Fibroblast of upper back skin (primary cell): ENCODE data around the gene GTSE1.

Experiments used
- DNase-seq: peaks from one replicate; pipeline ENCODE4 v3.0.0-alpha.2; 2013

The GTSE1 gene

DNA sequence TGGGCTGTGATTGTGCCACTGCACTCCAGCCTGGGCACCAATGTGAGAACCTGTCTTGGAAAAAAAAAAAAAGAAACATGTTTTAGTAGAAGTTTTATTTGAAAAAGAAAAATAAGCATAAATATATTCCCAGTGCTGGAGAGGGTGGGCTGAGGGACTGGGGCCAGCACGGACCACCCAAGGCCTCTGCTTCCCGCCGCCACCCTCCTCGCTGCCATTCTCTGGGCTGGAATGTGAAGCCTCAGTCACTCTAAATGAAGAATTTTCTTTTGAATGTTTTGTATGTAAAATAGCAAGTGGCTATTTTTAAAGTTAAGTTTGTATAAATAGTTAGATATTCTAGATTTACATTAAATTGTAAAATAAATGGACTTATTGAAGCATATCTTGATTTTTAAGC lies 33.8 kb downstream of the GTSE1 start:
- DNase-seq: no peak

DNA sequence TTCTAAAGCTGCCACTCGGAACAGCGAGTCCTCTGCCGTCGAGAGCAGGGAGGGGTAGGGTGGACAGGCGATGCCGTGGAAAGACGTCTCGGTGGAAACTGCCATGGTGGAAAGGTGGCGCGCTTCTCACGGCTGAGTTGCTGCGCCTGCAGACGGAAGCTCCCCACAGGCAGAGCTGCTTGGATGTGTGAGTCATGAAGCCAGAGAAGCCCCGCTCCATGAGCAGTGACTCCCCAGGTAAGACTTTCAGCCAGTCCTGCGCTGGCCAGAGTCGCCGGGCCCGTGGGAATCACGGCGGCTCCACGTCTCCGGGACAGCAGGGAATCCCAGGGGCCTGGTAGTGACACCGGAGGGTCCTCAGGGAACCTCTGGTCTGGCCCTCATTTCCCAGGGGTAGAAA lies 34.8 kb downstream of the GTSE1 start:
- no peak for DNase-seq

DNA sequence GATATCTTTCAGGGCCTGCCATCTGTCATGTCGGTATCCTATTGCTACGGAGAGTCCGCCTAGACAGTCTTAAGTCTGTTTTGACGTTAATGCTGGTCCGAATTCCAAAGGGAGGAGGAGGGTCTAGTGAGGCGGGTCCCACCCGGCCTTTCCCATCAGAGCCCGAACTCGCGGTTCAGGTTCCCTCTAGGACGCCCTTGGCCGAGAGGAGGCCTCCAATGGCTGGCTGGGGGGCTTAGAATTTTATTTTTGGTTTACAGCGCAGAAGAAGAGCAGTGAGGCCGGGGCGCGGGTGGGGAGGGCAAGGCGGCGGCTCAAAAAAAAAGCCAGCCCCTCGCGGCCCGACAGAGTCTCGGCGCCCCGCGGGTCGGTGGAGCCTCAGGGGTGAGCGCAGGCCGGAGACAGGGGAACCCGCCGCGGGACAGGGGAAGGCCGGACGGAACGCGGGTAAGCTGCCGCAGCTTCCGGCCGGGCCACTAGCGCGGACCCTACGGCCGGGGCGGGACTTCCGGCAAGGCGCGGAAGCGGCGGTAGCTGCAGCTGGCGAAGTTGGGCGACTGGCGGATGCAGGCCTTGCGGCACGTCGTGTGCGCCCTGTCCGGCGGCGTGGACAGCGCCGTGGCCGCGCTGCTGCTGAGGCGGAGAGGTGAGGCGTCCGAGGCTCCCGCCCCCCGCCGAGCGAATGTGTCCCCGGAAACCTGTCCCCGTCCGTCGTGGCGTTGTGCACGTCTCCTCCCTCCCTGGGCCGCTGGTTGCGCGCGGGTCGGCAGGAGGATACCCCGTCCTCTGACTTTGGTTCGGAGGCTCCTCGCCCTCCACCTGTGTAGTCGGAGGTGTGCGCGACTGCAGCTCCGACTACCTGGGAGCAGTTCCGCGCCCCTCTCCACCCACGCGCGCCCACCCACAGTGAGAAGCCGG lies 38.8 kb downstream of the GTSE1 start, which contains the start of gene TRMU:
Gene TRMU, plus strand, starts transcription at position 514 of the 918 bp plus-strand sequence. Its CDS starts 51 bp downstream, at position 565.
- DNase-seq: peak; percentile 81

DNA sequence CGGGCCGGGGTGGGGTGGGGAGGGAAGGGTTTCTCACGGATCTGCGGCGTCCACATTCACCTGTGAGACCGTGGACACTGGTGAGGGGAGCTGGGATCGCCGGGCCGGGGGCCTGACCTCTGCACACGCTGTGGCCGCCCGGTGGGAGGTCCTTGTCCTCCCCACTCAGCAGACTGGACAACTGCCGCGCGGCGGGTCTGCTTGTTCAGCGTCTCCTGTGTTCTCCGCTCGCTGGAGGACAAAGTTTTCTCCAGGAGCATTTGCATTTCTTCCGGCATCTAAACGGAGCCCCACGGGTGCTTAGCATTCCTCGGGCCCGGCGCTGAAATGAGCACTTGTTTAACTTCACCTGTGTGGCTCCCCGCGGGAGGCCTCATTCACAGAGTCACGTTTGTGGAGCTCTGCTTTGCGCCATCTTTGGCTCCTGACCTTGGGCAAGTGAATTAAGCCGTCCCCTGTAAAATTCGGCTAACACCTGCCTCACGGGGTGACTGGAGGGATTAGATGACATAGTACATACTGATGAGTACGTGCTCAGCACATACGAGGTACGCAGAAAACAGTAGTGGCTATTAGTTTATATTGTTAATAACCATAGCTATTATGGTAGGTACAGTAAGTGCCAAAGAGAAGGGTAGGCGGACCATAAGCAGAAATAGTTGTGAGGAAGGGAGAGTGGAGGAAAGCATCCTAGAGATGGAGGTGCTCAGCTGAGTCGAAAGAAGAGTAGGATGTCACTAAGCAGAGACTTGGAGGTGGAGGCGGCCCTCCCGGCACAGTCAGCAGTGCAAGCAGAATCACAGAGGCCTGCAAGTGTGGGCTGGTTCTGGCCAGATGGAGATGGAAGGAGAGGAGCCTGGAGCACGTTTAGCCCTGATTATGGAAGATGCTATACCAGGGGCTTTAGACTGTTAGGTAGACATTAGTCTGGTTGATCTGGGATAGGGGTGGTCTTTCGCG lies 39.7 kb downstream of the GTSE1 start:
- no peak for DNase-seq

DNA sequence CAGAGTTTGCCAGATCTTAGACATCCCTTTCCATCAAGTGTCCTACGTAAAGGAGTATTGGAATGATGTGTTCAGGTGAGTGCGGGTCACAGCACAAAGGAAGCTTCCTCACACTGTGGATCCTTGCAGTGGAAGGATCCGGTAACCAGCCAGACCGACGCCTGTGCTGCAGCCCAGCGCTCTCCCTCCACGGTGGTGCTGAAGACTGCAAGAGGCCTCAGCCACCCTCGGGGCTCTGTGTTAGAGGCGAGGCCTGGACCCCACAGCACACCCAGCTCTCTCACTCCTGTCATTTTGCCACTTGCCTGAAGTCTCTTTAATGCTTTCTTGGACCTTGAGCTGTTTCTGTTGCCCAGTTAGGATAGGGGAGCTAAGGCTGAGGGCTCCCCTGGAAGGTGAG lies 41.2 kb downstream of the GTSE1 start:
- DNase-seq: no peak

DNA sequence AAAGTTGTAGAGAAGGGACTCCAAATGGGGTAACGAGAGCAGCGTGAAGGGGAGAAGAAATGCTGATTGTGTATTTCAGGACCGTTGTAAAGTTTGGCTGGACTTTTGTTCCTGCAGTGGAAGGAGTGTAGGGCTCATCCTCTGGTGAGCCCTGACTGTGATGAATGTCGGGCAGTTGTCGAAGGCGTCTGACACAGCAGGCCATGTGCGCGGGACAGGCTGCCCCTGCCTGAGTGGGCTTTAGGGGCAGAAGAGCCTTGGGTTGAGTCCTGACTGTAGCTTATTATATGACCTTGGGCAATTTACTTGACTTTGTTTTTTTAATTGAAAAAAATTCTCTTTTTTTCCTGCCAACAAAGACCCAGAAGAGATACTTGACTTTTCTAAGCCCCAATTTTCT lies 42.0 kb downstream of the GTSE1 start:
- DNase-seq: no peak

DNA sequence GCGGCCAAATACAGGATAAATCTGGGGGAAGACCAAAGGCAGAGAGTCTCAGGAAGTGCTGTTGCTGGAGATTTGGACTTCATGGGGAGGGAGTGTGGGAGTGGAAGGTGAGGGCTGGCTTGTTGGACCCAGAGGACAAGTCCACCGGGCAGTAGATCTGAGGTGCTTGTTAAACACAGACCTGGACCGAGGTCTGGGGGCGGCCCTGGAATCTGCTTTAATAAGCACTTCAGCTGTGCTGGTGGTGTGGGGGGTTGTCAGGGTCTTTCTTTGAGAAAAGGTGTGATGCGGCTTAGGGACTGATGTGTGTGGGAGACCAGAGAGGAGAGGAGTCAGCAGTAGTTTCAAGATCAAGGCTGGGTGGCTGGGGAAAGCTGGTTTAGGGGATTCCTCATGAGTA lies 43.3 kb downstream of the GTSE1 start:
- no peak for DNase-seq

DNA sequence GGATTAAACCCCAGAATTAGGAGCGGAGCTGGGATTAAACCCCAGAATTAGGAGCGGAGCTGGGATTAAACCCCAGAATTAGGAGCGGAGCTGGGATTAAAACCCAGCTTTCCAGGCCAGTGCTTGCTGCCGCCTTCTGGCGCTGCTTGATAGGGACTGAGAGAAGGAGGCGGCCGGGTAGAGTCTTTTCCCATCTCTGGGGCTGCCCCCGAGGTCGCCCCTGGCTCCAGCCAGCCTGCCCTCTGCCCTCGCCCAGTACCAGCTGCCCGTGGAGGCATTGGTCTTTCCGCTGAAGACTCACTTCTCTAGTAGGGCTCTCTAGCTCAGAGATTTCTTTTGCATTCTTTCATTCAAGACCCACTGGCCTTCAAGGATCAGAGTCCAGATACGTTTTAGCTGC lies 44.0 kb downstream of the GTSE1 start:
- DNase-seq: no peak

DNA sequence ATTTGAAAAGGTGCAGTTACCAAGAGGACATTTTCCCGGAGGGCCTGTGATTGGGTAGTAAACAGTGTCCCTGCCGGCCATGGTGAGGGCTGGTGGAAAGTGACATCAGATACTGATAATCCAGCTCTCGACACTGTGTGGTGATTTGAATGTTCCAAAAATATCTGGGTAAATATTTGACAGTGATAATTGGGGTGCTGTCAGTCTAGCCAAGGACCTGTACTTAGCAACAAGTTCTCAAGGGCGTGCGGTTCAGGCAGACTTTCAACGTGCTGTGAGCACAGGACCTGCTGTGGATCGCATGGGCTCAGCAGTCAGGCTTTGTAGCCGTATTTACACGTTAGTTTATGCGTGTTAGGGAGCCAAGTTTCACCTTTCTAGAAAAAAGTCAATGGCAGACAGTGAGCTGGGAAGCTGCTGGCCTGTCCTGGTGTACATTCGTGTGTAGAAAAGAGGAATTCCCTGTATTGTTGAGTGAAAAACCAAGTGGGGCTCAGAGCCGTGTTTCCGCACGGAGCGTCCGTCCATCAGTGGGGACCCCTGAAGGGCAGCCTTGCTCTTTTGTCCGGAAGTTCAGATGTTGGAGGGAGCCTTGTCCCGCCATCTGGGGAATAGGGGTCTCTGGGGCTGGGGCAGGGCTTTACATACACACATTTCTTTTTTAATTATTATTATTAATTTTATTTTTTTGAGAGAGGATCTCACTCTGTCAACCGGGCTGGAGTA lies 50.2 kb downstream of the GTSE1 start:
- DNase-seq: no peak

DNA sequence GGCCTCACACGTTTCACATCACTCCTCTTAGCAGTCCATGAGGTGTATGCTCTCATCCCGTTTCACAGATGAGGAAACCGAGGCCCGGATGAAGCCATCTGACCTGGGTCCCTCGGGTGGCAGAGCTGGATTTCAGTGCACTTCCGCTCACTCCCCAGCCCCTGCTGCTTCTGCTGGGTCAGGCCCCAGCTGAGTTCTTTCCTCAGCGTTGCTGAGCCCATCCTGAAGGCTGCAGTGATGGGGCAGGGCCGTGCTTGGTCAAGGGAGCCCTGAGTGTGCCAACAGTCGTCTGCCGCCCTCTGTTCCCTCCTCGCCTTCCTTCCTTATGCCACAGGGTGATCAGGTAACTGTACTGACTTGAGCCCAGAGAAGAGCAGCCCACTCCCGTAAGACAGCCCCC lies 51.0 kb downstream of the GTSE1 start:
- DNase-seq: no peak

DNA sequence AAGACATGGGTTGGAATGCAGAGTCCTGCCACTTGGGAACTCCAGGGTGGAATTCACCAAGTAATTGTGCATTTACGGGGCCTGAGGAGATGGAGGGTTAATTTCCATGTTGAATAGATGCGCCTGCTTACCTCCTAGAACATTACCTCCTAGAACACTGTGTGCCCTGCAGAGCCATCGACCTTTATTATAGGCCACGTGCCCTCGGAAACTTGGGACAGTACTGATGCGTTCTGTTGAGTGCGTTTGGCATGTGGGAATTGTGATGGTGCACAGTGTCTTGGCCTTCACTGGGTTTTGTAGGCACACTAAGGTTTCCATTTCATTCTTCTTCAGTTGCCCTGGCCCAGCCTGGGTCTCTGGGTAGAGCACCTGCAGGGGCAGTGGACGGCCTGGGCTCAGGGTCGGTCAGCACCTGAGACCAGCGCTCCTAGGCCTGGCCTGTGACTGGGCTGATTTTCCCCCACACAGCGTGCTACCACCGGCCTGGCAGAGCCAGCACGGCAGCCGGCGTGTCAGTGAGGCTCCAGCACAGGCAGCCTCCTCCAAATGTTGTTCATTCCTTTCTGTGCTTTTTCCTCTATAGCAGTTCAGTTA lies 51.5 kb downstream of the GTSE1 start:
- DNase-seq: no peak

DNA sequence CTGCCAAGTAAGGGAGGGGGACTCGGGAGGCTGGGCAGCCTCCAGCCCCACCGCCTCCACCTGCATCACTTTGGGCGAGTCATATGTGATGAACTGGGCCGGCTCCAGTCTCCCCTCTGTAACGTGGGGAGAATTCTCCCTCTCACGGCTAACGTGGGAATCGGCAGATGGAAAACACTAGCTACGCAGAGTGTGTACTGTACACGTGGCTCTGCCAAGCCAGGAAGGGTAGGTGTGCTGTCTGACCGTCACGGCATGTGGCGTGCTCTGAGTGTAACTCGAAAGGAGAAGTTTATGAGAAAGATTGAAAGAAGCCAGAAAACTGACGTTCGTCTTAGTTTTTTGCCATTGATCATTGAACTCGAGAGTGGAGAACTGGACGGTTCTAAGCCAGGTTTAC lies 52.6 kb downstream of the GTSE1 start:
- DNase-seq: no peak

DNA sequence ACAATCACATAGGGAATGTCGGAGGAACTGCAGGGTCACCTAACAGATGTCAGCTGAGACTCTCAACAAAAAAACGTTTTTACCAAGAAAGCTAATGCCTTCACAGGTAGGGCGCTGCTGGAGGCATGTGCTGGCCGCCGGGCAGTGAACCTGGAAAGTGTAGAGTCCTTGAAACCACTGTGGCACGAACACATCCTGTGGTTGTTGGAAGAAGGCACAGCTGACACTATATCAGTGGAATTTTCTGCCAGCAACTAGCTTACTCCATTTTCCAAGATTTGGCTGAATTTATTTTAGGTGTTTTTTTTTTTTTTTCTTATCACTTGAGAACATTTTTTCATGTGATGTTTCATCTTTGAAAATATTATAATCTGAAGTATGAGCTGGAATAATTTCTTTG lies 53.0 kb downstream of the GTSE1 start:
- DNase-seq: no peak

DNA sequence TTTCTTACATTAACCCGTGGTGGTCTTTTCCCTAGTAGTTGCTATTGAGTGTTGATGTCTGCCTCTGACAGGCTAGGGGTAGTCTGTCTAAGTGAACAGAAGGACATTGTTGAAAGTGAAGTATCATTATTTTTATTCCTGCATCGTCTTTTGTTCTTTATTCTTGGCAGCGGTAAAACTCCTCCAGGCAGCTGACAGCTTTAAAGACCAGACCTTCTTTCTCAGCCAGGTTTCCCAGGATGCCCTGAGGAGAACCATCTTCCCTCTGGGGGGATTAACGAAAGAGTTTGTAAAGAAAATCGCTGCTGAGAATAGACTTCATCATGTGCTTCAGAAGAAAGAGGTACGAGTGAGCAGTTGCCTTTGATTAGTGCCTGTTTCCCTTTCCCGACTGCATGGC lies 53.5 kb downstream of the GTSE1 start:
- no peak for DNase-seq

DNA sequence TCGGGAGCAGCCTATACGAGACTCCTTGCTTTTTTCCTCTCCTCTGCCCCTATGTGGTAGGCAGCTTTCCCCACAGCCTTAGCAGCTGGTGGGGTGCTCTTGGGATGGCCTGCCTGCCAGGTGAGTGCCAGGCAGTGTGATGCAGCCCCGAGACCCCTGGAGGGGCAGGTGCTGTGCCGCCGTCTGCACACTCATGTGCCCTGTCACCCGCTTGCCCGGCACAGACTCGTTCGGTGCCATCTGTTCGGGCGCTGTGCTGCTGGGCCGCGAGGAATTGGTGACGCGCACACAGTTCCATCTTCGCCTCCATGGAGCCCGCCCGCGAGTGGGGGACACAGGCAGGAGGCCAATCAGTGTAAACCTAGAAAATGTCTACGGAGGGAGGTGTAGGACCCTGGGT lies 54.0 kb downstream of the GTSE1 start:
- DNase-seq: no peak

DNA sequence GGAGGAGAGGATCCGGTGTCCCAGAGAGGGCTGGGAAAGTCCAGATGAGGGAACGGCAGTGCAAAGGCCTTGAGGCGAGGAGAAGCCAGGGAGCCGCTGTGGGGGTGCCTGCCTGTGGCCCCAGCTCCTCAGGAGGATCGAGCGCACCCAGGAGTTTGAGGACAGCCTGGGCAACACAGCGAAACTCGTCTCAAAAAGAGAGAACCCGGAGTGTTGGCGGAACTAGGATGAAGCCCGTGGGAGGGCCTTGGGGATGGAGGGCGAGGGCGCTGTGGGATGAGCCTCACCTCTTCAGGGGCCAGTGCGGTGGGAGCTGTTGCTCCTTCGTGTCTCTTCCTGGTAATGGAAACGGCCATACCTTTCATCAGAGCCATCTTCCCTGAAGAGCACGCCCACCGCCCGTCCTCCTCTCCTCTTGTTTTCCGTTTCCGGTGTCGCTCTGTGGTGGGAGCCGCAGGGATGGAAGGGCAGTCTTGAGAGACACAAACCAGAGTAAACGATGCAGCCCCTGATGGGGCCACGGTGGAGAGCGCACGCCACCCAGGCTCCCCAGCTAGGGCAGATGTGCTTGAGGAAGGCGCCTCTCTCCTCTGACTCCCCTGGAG lies 54.6 kb downstream of the GTSE1 start:
- DNase-seq: no peak

DNA sequence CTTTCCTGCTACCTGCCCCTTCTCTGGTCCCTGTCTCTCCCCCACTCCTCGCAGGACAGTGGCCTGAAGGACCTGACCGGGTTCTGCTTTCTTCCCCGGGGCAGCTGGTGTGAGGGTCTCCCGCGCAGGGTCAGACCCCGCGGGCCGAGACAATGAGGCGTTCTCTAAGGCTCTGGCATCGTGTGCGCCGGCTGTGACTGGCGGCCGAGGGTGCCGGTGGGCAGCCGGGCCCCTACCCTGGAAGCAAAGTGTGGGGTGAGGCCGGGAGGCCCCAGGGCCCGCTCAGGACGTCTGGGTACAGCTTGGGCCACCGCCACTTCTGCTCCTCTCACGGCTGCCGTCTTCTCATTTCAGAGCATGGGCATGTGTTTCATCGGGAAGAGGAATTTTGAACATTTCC lies 55.1 kb downstream of the GTSE1 start:
- DNase-seq: no peak

DNA sequence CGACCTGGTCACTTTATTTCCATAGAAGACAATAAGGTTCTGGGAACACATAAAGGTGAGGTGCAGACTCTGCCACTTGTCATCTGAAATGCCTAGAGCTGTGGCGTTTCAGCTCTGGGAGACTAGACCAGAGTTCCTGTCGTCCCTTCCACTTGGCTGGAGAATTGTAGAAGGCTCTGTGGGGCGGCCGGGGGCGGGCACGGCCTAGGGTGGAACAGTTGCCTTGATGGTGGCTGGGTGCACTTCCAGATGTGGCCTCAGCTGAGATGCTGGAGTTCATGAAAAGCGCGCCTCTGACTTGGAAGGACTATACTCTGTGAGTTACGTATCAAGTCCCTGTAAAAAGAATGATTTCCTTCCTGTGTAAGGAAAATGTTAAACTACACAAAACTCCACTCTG lies 55.6 kb downstream of the GTSE1 start:
- no peak for DNase-seq

DNA sequence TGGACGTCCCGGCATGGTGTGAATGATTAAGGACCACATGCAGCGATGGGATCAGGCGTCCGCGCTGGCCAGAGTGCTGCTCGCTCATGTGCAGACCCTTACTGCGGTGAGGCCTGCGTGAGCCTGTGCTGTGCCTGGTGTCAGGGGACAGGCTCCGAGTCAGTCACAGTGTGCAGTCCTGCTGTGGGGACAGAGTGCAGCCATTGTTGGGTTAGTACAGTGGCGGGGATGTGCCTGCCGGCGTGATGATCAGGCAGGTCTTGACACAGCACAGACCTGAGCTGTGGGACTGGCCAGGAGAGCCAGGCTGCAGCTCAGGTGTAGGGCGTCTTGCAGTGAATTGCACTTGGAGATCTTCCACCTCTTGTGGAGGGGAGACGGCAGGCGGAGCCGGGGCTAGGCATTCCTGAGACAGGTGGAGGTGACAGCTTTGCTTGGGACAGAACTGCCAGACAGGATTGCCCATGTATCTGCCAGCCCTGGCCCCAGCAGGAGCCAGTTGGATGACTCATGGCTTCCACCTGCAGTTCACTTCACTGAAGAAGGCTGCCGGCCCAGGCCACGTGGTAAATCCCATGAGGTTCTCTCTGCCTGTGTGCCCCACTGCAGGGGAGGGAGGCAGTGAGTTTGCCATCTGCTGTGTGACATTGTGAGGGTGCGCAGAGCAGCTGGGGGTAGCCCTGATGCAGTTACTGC lies 56.2 kb downstream of the GTSE1 start:
- peak; percentile 6 for DNase-seq

DNA sequence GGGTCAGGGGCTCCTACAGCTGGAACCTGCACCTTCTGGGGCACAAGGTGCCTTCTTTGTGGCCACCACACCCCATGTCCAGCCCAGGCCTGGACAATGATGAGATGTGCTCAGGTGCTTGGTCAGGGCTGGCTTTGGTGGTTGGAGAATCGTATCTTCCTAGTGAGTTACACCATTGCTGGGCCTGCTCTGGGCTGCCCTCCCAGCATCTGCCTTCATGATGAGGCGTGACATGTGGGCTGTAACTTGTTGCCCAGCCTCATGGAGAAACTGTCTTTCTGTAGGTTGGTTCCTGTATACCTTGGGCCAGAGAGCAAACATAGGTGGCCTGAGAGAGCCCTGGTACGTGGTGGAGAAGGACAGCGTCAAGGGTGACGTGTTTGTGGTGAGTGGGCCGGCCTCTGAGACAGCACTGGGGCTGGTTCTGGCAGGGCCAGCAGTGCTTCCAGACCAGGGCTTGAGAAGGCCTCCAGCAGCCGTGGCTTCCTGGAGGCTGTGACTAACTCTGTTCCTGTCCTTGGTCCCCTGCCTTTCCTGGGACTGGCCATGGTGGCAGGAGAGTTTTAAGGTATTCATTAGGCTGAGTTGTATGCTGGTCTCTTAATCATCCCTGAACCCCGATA lies 56.9 kb downstream of the GTSE1 start:
- no peak for DNase-seq
